Stimulated activated naive CD8-positive, alpha-beta T cell treated with anti-CD3 and anti-CD28 coated beads, Interleukin-15, Interleukin-2, amounts not matched to agents 100 ng/mL and 50 ng/mL, for 24 hours (primary cell): ENCODE results near the gene VOPP1.

Experiments
- H3K27ac Mint-ChIP-seq: one replicate; pipeline ENCODE4 v1.8.0; 2021; ENCODE audit warnings: mild to moderate bottlenecking, mixed read lengths
- H3K27me3 Mint-ChIP-seq: one replicate; pipeline ENCODE4 v1.8.0; 2021; ENCODE audit warnings: mixed read lengths
- H3K36me3 Mint-ChIP-seq: one replicate; pipeline ENCODE4 v1.8.0; 2021; ENCODE audit warnings: low read depth, mixed read lengths
- H3K4me1 Mint-ChIP-seq: one replicate; pipeline ENCODE4 v1.8.0; 2021; ENCODE audit warnings: low read depth, mixed read lengths
- H3K4me3 Mint-ChIP-seq: one replicate; pipeline ENCODE4 v1.8.0; 2021; ENCODE audit warnings: mild to moderate bottlenecking, mixed read lengths
- H3K9me3 Mint-ChIP-seq: one replicate; pipeline ENCODE4 v1.8.0; 2021; ENCODE audit warnings: mixed read lengths

Gene VOPP1

DNA sequence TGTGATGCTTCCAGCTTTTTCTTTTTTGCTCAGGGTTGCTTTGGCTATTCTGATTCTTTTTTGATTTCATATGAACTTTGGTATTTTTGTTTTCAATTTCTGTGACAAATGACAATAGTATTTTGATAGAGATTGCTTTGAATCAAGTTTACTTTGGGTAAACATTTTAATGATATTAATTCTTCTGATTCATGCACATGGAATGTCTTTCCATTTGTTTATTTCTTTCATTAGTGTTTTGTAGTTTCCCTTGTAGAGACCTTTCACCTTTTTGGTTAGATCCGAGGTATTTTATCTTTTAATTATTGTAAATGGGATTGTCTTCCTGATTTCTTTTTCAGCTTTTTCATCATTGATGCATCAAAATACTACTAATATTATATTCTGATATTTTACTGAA lies 114.0 kb downstream of the VOPP1 start:
- H3K27me3 Mint-ChIP-seq = no peaks in the 10 kb centered on the region
- H3K4me1 Mint-ChIP-seq = peaks cover 33% of the 10 kb centered on the region
- H3K36me3 Mint-ChIP-seq = peaks cover 54% of the 10 kb centered on the region
- peaks cover 39% of the 10 kb centered on the region for H3K9me3 Mint-ChIP-seq
- no peak overlapping the region for H3K27ac Mint-ChIP-seq
- no peak overlapping the region for H3K4me3 Mint-ChIP-seq

DNA sequence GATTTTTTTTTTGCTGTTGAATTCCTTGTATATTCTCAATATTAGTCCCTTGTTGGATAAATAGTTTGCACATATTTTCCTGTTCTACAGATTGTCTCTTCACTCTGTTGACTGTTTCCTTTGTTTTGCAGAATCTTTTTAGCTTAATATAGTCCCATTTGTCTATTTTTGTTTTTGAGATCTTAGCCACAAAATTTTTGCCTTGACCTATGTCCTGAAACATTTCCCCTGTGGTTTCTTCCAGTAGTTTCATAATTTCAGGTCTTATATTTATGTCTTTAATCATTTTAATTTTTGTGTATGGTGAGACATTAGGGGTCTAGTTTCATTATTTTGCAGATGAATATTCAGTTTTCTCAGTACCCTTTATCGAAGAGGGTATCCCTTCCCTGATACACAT lies 114.5 kb downstream of the VOPP1 start:
- H3K4me1 Mint-ChIP-seq = peaks cover 35% of the 10 kb centered on the region
- no peak overlapping the region for H3K4me3 Mint-ChIP-seq
- peaks cover 49% of the 10 kb centered on the region for H3K36me3 Mint-ChIP-seq
- no peaks in the 10 kb centered on the region for H3K27me3 Mint-ChIP-seq
- H3K9me3 Mint-ChIP-seq = peaks cover 39% of the 10 kb centered on the region
- H3K27ac Mint-ChIP-seq = no peak overlapping the region

DNA sequence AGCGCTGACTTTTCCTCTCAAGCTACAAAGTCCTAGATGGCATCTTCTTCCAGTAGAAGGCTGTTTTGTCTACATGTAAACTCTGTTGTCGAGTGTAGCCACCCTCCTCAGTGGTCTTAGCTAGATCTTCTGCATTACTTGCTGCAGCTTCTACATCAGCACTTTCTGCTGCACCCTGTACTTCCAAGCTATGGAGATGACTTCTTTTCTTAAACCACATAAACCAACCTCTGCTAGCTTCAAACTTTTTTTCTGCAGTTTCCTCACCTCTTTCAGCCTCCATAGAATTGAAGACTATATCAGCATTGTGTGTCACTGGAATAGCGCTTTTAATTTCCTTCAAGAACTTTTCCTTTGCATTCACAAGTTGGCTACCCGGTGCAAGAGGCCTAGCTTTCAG lies 119.3 kb downstream of the VOPP1 start:
- H3K27me3 Mint-ChIP-seq = no peaks in the 10 kb centered on the region
- H3K27ac Mint-ChIP-seq = no peak overlapping the region
- H3K36me3 Mint-ChIP-seq = peaks cover 38% of the 10 kb centered on the region
- no peak overlapping the region for H3K4me3 Mint-ChIP-seq
- peaks cover 11% of the 10 kb centered on the region for H3K9me3 Mint-ChIP-seq
- peaks cover 26% of the 10 kb centered on the region for H3K4me1 Mint-ChIP-seq

DNA sequence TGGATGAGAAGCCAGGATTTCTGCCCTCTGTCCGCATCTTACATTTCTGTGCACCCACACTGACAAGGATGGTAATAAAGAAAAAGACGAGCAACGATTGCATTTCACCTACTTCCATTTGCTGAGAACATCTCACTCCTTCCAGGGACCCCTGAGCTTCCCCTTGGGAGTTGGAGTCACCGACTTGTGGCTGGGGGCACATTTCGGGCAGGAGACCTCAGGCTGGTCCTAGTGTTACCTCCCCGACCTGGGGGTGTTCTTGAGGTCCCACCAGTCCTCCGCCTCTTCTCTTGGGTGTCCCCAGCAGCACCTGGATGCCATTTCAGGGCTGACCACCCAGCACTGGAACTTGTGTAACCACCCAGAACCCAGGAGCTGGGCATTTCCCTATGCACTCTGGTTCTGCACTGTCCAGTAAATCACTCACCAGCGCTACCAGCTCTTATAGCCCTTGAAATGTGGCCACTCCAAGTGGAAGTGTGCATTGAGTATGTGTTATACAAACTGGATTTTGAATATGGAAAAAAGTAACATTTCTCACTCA lies 122.2 kb downstream of the VOPP1 start:
- H3K4me1 Mint-ChIP-seq = peaks cover 22% of the 10 kb centered on the region
- no peak overlapping the region for H3K27ac Mint-ChIP-seq
- H3K9me3 Mint-ChIP-seq = no peaks in the 10 kb centered on the region
- H3K27me3 Mint-ChIP-seq = no peaks in the 10 kb centered on the region
- no peak overlapping the region for H3K4me3 Mint-ChIP-seq
- H3K36me3 Mint-ChIP-seq = peaks cover 23% of the 10 kb centered on the region

DNA sequence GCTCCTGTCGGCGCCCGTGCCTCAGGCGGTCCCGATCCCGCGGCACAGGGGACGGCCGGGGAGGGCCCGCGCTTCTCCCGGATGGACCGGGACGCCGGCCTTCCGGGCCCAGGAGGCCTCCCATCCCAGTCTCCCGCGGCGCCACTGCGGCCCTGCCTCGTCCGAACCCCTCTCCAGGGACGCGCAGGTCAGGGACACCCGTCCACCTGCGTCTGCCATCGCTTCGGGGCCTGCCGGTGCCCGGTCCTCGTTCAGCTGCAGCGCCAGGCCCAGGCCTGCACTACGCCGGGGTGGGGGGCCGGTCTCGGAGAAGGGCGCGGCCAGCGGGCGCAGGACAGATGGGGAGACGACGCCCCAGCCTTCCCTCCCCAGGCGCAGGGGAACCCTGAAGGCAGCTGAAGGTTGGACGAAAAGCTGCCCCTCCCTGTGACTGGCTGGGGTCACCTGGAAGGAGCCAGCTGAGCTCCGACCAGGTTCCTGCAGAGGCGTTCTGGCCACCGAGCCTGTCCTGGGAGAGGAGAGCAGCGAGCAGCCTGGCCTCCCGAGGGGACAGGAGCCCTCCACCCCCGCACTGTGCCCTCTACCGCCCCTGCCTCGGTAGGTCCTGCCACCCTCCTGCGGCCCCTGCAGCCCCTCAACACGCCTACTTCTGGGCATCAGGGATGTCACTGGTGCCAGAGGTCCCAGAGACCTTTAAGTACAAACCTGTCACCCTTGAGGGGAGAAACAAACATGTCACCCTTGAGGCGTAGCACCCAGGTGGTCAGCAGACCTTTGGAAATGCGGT lies 122.9 kb downstream of the VOPP1 start:
- peaks cover 16% of the 10 kb centered on the region for H3K36me3 Mint-ChIP-seq
- no peaks in the 10 kb centered on the region for H3K9me3 Mint-ChIP-seq
- peaks cover 21% of the 10 kb centered on the region for H3K4me1 Mint-ChIP-seq
- no peak overlapping the region for H3K4me3 Mint-ChIP-seq
- no peaks in the 10 kb centered on the region for H3K27me3 Mint-ChIP-seq
- H3K27ac Mint-ChIP-seq = no peak overlapping the region

DNA sequence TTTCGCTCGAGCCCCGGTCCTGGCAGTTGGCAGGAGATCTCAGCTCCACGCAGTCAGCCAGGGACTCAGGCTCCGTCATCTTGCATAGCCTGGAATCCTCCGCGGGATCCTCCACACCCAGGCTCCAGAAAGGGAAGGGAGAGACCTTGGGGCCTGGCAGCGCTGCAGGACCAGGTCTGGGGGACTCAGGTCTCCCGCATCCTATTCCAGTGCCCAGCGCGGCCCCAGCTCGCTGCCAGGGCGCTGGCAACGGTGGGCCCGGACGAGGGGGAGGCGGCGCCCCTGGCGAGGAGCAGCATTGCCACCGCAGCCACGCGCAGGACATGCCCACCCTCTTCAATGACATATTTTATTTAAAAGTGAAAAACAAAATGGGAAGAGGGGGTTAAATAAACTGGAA lies 123.8 kb downstream of the VOPP1 start:
- Mint-ChIP-seq H3K9me3 (no peaks in the 10 kb centered on the region), H3K4me1 (peaks cover 17% of the 10 kb centered on the region), H3K27me3 (no peaks in the 10 kb centered on the region), H3K27ac (no peak overlapping the region), H3K4me3 (no peak overlapping the region), H3K36me3 (peaks cover 12% of the 10 kb centered on the region)

DNA sequence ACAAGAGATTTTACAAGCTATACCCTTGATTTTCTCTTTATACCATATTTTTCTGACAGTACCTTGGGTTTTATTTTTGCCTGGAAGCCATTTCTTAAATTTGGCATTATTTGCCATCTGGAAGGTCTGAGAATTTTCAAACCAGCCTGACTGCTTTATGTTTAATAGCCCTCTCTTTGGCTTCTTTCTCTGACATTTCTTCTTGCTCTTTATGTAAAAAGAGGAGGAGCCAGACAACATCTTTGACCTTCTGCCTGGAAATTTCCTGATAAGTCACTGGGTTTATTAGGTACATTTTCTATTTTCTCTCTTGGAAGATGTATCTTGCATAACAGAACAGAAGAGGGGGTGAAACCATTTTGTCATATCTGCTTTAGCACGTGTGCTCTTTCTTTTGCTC lies 127.5 kb downstream of the VOPP1 start:
- Mint-ChIP-seq H3K27me3 (no peaks in the 10 kb centered on the region), H3K27ac (no peak overlapping the region), H3K4me3 (no peak overlapping the region), H3K4me1 (peaks cover 10% of the 10 kb centered on the region), H3K9me3 (no peaks in the 10 kb centered on the region), H3K36me3 (no peaks in the 10 kb centered on the region)

DNA sequence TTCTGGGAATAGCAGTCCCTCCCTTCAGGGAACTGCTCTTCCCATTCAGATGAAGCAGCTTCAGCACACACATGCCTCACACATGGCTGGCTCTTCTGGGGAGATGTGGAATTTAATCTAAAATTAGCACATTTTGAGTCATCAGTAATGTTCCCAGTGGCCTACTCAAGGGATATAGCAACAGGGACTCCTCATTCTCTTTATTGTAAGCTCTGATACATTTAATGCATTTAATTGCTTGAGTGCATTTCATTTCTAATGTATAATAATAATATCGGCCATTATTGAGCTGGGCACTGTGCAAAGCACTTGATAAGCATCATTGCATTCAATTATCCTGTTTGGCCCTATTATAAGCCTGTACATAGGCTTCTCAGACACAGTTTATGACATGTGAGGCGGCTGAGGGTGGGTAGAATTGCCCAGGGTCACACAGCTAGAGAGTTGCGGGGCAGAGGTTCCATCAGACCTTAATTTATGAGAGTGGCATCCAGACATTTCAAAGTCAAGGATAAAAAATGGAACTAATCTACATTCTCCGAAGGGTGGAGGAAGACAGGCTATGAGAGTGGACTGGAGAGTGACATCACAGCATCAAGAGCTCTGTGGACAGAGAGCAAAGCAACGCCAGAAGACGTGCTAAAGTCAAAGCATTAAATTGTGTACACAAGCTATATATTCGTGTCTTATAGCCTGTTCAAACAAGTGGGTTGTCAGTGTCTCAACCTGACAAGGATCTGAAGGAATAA lies 130.4 kb downstream of the VOPP1 start:
- Mint-ChIP-seq H3K36me3 (no peaks in the 10 kb centered on the region), H3K4me1 (peaks cover 26% of the 10 kb centered on the region), H3K27me3 (no peaks in the 10 kb centered on the region), H3K9me3 (no peaks in the 10 kb centered on the region), H3K4me3 (no peak overlapping the region), H3K27ac (no peak overlapping the region)

DNA sequence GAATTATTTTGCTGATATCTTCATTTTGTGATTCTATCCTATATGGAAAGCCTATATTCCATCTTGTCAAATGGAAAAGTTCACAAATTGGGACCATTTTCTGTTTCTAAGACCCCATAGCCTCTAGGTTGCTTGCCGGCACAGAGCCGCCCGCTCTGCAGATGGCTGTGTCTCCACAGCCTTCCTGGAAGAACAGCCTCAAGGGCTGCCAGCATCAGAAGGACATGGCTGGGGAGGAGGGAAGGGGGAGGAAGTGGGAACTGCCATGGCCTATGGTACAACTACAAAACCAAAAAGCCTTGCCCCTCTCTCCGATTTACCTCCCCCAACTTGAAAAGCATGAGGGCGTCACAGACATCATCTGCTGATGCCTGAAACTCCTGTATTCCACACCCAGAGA lies 131.3 kb downstream of the VOPP1 start:
- Mint-ChIP-seq H3K4me1 (peaks cover 30% of the 10 kb centered on the region), H3K36me3 (no peaks in the 10 kb centered on the region), H3K4me3 (no peak overlapping the region), H3K9me3 (no peaks in the 10 kb centered on the region), H3K27ac (no peak overlapping the region), H3K27me3 (no peaks in the 10 kb centered on the region)

DNA sequence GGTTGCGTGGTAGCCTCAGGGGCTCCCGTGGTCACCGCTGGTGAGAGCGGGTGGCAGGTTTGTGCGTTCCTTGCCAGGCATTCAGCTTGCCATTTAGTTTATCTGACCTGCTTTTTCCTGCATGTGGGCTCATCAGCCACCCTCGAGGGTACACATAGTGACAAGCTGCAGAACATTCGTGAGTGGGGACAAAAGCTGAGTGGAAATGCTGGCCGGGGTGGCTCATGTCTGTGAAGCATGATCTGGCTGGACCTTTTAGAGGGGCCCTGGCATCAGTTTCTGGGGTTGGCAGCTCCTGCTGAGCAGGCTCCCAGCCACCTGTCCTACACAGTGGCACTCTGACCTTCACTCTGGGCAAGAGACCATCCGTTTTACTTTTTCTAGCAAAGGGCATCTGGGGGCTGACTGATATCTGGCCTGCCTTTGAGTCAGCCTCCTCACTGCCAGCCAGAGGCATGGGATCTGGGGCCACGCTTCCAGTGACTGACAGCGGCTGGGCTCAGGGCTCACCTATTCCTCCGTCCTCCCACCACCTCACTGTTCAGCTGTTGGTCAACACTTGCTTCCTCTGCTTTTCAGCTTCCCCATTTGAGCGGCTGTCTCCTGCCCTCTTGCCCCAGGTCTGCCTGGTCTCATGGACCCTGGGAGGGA lies 132.1 kb downstream of the VOPP1 start:
- Mint-ChIP-seq H3K27ac (no peak overlapping the region), H3K4me3 (no peak overlapping the region), H3K9me3 (no peaks in the 10 kb centered on the region), H3K4me1 (peaks cover 28% of the 10 kb centered on the region), H3K27me3 (no peaks in the 10 kb centered on the region), H3K36me3 (no peaks in the 10 kb centered on the region)

DNA sequence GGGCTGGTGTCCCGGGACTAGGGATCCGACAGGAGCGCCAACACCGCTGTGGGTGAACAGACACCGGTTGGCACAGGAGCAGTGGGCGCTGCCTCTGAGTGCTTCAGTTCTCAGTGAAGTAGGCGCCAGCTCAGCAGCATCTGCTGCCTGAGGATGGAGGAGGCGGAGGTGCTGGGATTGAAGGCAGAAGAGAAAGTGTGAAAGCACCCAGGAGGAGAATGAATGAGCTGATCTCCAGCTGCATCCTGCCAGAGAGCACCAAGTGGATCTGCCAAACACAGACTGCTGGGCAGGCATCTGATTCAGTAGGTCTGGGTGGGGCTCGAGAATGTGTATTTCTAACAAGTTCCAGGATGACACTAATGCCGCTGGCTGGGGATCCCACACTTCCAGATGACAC lies 132.7 kb downstream of the VOPP1 start:
- peaks cover 23% of the 10 kb centered on the region for H3K4me1 Mint-ChIP-seq
- no peak overlapping the region for H3K27ac Mint-ChIP-seq
- H3K4me3 Mint-ChIP-seq = no peak overlapping the region
- no peaks in the 10 kb centered on the region for H3K36me3 Mint-ChIP-seq
- no peaks in the 10 kb centered on the region for H3K9me3 Mint-ChIP-seq
- H3K27me3 Mint-ChIP-seq = no peaks in the 10 kb centered on the region

DNA sequence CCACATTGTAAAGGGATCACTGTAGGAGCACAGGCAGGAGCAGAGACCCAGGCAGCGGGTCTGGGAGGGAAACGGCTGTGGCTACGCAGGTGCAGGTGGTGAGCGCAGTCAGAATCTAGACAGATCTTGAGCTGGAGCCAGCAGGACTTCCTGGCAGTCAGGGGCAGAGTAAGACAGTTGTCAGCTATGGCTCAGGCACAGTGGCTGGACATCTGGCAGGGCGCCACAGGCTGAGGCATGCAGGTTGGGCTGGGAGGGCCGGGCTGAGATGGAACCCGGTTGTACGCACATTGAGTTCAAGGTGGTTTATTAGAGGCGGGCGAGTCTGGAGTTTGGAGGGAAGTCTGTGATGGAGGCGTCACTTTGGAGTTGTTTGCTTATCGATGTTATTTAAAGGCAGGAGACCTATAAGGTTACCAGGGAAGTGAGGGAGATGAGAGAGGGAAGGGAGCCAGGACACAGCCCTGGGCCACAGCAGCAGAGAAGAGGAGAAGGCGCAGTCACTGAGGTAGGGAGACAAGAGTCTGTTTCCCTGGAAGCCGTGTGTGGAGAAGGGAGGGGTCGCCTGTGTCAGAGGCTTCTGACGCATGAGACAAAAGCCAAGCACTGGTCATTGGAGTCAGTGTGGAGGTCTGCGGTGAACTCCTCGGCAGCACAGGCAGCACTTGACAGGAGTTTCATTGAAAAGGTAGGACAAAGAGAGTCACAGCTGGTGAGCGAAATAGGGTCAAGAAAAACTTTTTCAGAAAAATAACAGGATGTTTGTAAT lies 133.4 kb downstream of the VOPP1 start:
- Mint-ChIP-seq H3K36me3 (no peaks in the 10 kb centered on the region), H3K9me3 (no peaks in the 10 kb centered on the region), H3K4me1 (peaks cover 23% of the 10 kb centered on the region), H3K27ac (no peak overlapping the region), H3K27me3 (no peaks in the 10 kb centered on the region), H3K4me3 (no peak overlapping the region)

DNA sequence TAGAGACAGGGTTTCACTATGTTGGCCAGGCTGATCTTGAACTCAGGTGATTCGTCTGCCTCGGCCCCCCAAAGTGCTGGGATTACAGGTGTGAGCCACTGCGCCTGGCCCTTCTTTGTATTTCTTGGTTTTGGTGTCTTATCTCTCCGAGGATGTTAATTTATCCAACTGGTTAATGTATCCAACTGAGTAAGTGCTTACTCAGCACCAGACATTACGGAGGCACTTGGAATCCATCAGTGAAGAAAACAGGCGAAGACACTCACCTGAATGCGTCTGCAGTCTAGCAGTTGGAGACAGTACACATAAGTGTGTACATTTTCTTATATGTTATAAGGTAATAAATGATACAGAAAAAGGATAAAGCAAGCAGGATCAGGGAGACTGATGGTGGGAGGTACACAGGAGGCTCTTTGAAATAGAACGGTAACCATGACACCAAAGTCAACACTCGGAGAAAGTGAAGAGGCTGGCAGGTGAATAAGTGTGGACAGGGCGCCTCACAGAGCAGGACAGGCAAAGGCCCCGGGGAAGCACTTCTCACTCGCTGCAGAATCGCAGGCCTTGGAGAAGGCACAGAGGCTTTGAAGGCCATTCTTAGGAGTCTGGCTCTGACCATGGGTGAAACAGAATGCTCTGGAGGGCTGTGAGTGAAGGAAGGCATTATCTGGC lies 134.1 kb downstream of the VOPP1 start:
- no peak overlapping the region for H3K4me3 Mint-ChIP-seq
- no peaks in the 10 kb centered on the region for H3K36me3 Mint-ChIP-seq
- H3K27ac Mint-ChIP-seq = no peak overlapping the region
- peaks cover 28% of the 10 kb centered on the region for H3K4me1 Mint-ChIP-seq
- no peaks in the 10 kb centered on the region for H3K9me3 Mint-ChIP-seq
- H3K27me3 Mint-ChIP-seq = no peaks in the 10 kb centered on the region

DNA sequence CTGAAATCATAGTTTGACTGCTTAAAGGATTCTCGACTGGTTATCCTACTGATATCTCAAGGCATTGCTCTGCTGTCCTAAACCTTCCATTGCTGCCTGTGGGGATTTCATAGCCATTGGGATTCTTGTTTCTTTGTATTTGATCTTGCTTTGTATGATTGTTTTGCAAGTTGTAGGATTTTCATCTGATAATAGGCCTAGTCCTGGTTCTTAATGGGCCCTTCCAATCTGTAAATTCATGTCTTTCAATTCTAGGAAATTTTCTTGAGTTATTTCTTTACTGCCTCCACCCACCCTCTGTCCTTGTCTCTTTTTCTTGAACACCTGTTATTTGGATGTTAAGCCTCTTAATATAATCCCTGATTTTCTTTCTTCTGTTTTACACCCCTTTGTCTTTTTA lies 134.9 kb downstream of the VOPP1 start:
- H3K9me3 Mint-ChIP-seq = no peaks in the 10 kb centered on the region
- H3K27ac Mint-ChIP-seq = no peak overlapping the region
- peaks cover 36% of the 10 kb centered on the region for H3K4me1 Mint-ChIP-seq
- H3K4me3 Mint-ChIP-seq = no peak overlapping the region
- no peaks in the 10 kb centered on the region for H3K36me3 Mint-ChIP-seq
- H3K27me3 Mint-ChIP-seq = no peaks in the 10 kb centered on the region
